CD4-positive, CD25-positive, alpha-beta regulatory T cell (primary cell): Measurements from ENCODE around the gene CCDC102A. TPM values are rescaled to one million over a fixed set of nuclear protein-coding genes. Genes with fewer than 3 reads are reported as not detected.

Experiments
- ATAC-seq, 2 donors: fragments of 150-1000 bp; cut with Tn5 transposase; one replicate each; pipeline ENCODE4 v1.10.0; 2021; ENCODE audit warnings: low read depth in 2 of 2, moderate number of reproducible peaks in 2 of 2, moderate library complexity in 1 of 2
- DNase-seq, 3 donors: peaks; one replicate each; pipeline versions ENCODE4 v3.0.0 to v3.0.0-alpha.2; 2012 to 2022; ENCODE audit warnings: mixed read lengths in 1 of 3
- H3K27ac ChIP-seq: one replicate; pipeline ENCODE4 v1.7.0; 2013; ENCODE audit warnings: mild to moderate bottlenecking, low read length; ENCODE audit not compliant: insufficient read depth, poor library complexity, severe bottlenecking
- H3K27me3 ChIP-seq: one replicate; pipeline ENCODE4 v1.7.0; 2013; ENCODE audit warnings: low read length; ENCODE audit not compliant: control insufficient read depth, insufficient read depth
- H3K36me3 ChIP-seq: one replicate; pipeline ENCODE4 v1.7.0; 2013; ENCODE audit warnings: mild to moderate bottlenecking, low read length, moderate library complexity; ENCODE audit not compliant: control insufficient read depth, insufficient read depth
- H3K4me1 ChIP-seq: 2 replicates; pipeline ENCODE4 v1.7.0; 2013; ENCODE audit warnings: mild to moderate bottlenecking, low read length; ENCODE audit not compliant: insufficient read depth, control insufficient read depth, poor library complexity, severe bottlenecking
- H3K4me3 ChIP-seq: one replicate; pipeline ENCODE4 v1.7.0; 2013; ENCODE audit warnings: low read depth, mild to moderate bottlenecking, low read length, moderate library complexity
- H3K9me3 ChIP-seq, 2 experiments: 1 replicate in 1 of 2; 2 replicates in 1 of 2; pipeline ENCODE4 v1.7.0; 2013; ENCODE audit warnings: low read length in 2 of 2, mild to moderate bottlenecking in 1 of 2, moderate library complexity in 1 of 2; ENCODE audit not compliant: control insufficient read depth in 2 of 2
- H3K27ac Mint-ChIP-seq, 3 donors: one replicate each; pipeline ENCODE4 v1.8.0; 2020 to 2022; ENCODE audit warnings: mild to moderate bottlenecking in 3 of 3, mixed read lengths in 3 of 3, moderate library complexity in 2 of 3
- H3K27me3 Mint-ChIP-seq: one replicate; pipeline ENCODE4 v1.8.0; 2022; ENCODE audit warnings: mild to moderate bottlenecking, mixed read lengths
- H3K36me3 Mint-ChIP-seq: one replicate; pipeline ENCODE4 v1.8.0; 2020; ENCODE audit warnings: mixed read lengths
- H3K4me1 Mint-ChIP-seq, 4 donors: one replicate each; pipeline ENCODE4 v1.8.0; 2020 to 2022; ENCODE audit warnings: mixed read lengths in 4 of 4, mild to moderate bottlenecking in 1 of 4
- H3K4me3 Mint-ChIP-seq, 4 donors: one replicate each; pipeline ENCODE4 v1.8.0; 2020 to 2022; ENCODE audit warnings: mild to moderate bottlenecking in 4 of 4, mixed read lengths in 4 of 4, moderate library complexity in 3 of 4
- H3K9me3 Mint-ChIP-seq, 7 donors: one replicate each; pipeline ENCODE4 v1.8.0; 2020 to 2022; ENCODE audit warnings: mixed read lengths in 7 of 7, mild to moderate bottlenecking in 3 of 7, moderate library complexity in 2 of 7
- polyA plus RNA-seq, 4 donors: library from polyadenylated mRNA; unstranded; fragments of 300-500 nt; fragmentation: Illumina TruSeq; gene quantifications; one replicate each; pipeline ENCODE4 v1.2.3, GENCODE V29; 2021
- total RNA-seq: library from RNA; stranded (reverse); gene quantifications from one replicate; pipeline ENCODE4 v1.2.3, GENCODE V29; 2022

Gene CCDC102A
- total and polyA plus RNA-seq, 5 donors from 2014 or later: 1.9 to 4.7 (median 2.9) TPM

GRCh38 chr16:57518922-57519321 is 17.4 kb downstream of the CCDC102A start:
- H3K4me1 Mint-ChIP-seq: peaks cover 0 to 7% (median 2%) of the 10 kb centered on the region in 4 donors
- H3K9me3 Mint-ChIP-seq: no peaks in the 10 kb centered on the region
- Histone ChIP-seq H3K27ac (no peak overlapping the region), H3K27me3 (no peaks in the 10 kb centered on the region), H3K36me3 (no peaks in the 10 kb centered on the region), H3K4me3 (no peak overlapping the region), H3K4me1 (no peaks in the 10 kb centered on the region), H3K9me3 (no peaks in the 10 kb centered on the region)
- no peak for ATAC-seq
- no peak overlapping the region for H3K4me3 Mint-ChIP-seq
- H3K27ac Mint-ChIP-seq: no peak overlapping the region
- H3K27me3 Mint-ChIP-seq: no peaks in the 10 kb centered on the region
- H3K36me3 Mint-ChIP-seq: peaks cover 28% of the 10 kb centered on the region
- no peak for DNase-seq

DNA sequence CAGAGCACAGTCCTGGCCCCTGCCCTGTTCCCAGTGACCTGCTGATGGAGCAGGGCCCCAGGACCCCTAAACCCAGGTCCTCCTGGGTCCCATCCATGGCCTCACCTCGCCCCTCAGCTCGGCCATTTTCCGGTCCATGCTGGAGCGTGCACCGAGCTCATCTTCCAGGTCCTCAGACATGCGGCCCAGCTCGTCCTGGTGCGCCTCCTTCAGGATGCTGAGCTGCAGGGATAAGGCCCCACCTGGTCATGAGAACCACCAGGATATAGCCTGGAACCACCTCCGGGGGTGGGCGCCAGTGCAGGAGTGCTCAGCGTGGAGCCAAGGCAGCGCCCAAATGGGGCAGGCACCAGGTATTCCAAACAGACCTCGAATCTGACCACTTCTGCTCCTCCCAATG is 17.9 kb downstream of the CCDC102A start:
- no peak for DNase-seq
- no peak for ATAC-seq
- H3K9me3 Mint-ChIP-seq: no peaks in the 10 kb centered on the region
- Histone ChIP-seq H3K9me3 (no peaks in the 10 kb centered on the region), H3K4me1 (no peaks in the 10 kb centered on the region), H3K27me3 (no peaks in the 10 kb centered on the region), H3K4me3 (no peak overlapping the region), H3K36me3 (no peaks in the 10 kb centered on the region), H3K27ac (no peak overlapping the region)
- H3K36me3 Mint-ChIP-seq: peaks cover 32% of the 10 kb centered on the region
- H3K27ac Mint-ChIP-seq: no peak overlapping the region
- H3K4me3 Mint-ChIP-seq: no peak overlapping the region
- peaks cover 0 to 7% (median 2%) of the 10 kb centered on the region in 4 donors for H3K4me1 Mint-ChIP-seq
- no peaks in the 10 kb centered on the region for H3K27me3 Mint-ChIP-seq

GRCh38 chr16:57517397-57518367 is 18.7 kb downstream of the CCDC102A start:
- no peak overlapping the region for H3K4me3 ChIP-seq
- no peak overlapping the region for H3K27ac Mint-ChIP-seq
- ATAC-seq: no peak
- H3K9me3 Mint-ChIP-seq: no peaks in the 10 kb centered on the region
- no peaks in the 10 kb centered on the region for H3K27me3 Mint-ChIP-seq
- H3K27me3 ChIP-seq: no peaks in the 10 kb centered on the region
- peaks cover 0 to 7% (median 2%) of the 10 kb centered on the region in 4 donors for H3K4me1 Mint-ChIP-seq
- peaks cover 37% of the 10 kb centered on the region for H3K36me3 Mint-ChIP-seq
- H3K27ac ChIP-seq: no peak overlapping the region
- DNase-seq: no peak
- H3K9me3 ChIP-seq: no peaks in the 10 kb centered on the region
- H3K36me3 ChIP-seq: no peaks in the 10 kb centered on the region
- no peaks in the 10 kb centered on the region for H3K4me1 ChIP-seq
- no peak overlapping the region for H3K4me3 Mint-ChIP-seq

GRCh38 chr16:57516773-57517172 is 19.6 kb downstream of the CCDC102A start:
- no peak for ATAC-seq
- no peaks in the 10 kb centered on the region for H3K36me3 ChIP-seq

GRCh38 chr16:57516176-57516725 is 20.1 kb downstream of the CCDC102A start:
- H3K27me3 Mint-ChIP-seq: no peaks in the 10 kb centered on the region
- H3K36me3 Mint-ChIP-seq: peaks cover 37% of the 10 kb centered on the region
- Histone ChIP-seq H3K27ac (no peak overlapping the region), H3K9me3 (no peaks in the 10 kb centered on the region), H3K36me3 (no peaks in the 10 kb centered on the region), H3K27me3 (no peaks in the 10 kb centered on the region), H3K4me1 (no peaks in the 10 kb centered on the region), H3K4me3 (no peak overlapping the region)
- H3K27ac Mint-ChIP-seq: no peak overlapping the region
- ATAC-seq: no peak
- no peak for DNase-seq
- H3K4me3 Mint-ChIP-seq: no peak overlapping the region
- peaks cover 0 to 7% (median 2%) of the 10 kb centered on the region in 4 donors for H3K4me1 Mint-ChIP-seq
- H3K9me3 Mint-ChIP-seq: no peaks in the 10 kb centered on the region

More at GRCh38 chr16:57516773-57517172, 19.6 kb downstream of the CCDC102A start:
- Histone ChIP-seq H3K4me3 (no peak overlapping the region), H3K27me3 (no peaks in the 10 kb centered on the region), H3K27ac (no peak overlapping the region), H3K9me3 (no peaks in the 10 kb centered on the region), H3K4me1 (no peaks in the 10 kb centered on the region)
- Mint-ChIP-seq H3K4me3 (no peak overlapping the region), H3K36me3 (peaks cover 37% of the 10 kb centered on the region), H3K27ac (peak overlapping the region in 1 of 3 donors; percentile 62), H3K9me3 (no peaks in the 10 kb centered on the region), H3K4me1 (peaks cover 0 to 7% (median 2%) of the 10 kb centered on the region in 4 donors), H3K27me3 (no peaks in the 10 kb centered on the region)
- no peak for DNase-seq

GRCh38 chr16:57514791-57515600 is 21.4 kb downstream of the CCDC102A start:
- no peaks in the 10 kb centered on the region for H3K9me3 ChIP-seq
- peak overlapping the region in 1 of 3 donors; percentile 38 for H3K27ac Mint-ChIP-seq
- DNase-seq (no peak), ATAC-seq (no peak)
- no peak overlapping the region for H3K4me3 ChIP-seq
- no peak overlapping the region for H3K4me3 Mint-ChIP-seq
- no peaks in the 10 kb centered on the region for H3K27me3 Mint-ChIP-seq
- H3K36me3 ChIP-seq: no peaks in the 10 kb centered on the region
- no peak overlapping the region for H3K27ac ChIP-seq
- H3K9me3 Mint-ChIP-seq: no peaks in the 10 kb centered on the region
- H3K36me3 Mint-ChIP-seq: peaks cover 34% of the 10 kb centered on the region
- peaks cover 0 to 3% (median 1%) of the 10 kb centered on the region in 4 donors for H3K4me1 Mint-ChIP-seq
- H3K4me1 ChIP-seq: no peaks in the 10 kb centered on the region
- no peaks in the 10 kb centered on the region for H3K27me3 ChIP-seq

GRCh38 chr16:57514371-57514770 is 22.0 kb downstream of the CCDC102A start:
- Mint-ChIP-seq H3K4me3 (no peak overlapping the region), H3K9me3 (no peaks in the 10 kb centered on the region), H3K36me3 (peaks cover 34% of the 10 kb centered on the region), H3K4me1 (no peaks in the 10 kb centered on the region), H3K27ac (peak overlapping the region in 1 of 3 donors; percentile 38), H3K27me3 (no peaks in the 10 kb centered on the region)
- Histone ChIP-seq H3K4me3 (no peak overlapping the region), H3K4me1 (no peaks in the 10 kb centered on the region), H3K27me3 (no peaks in the 10 kb centered on the region), H3K9me3 (no peaks in the 10 kb centered on the region), H3K36me3 (no peaks in the 10 kb centered on the region), H3K27ac (no peak overlapping the region)
- ATAC-seq: no peak
- no peak for DNase-seq
